Endothelial cell (in vitro differentiated cells): ENCODE measurements around the gene KRTAP10-3. TPM values are rescaled to one million over a fixed set of nuclear protein-coding genes. Genes with fewer than 3 reads are reported as not detected.

Source experiments
- DNase-seq: peaks from one replicate; pipeline ENCODE4 v3.0.0; 2021; ENCODE audit warnings: low spot score
- H3K27ac Mint-ChIP-seq: one replicate; pipeline ENCODE4 v1.8.0; 2021; ENCODE audit warnings: mixed read lengths, inconsistent platforms; ENCODE audit not compliant: unreplicated experiment
- H3K27me3 Mint-ChIP-seq: one replicate; pipeline ENCODE4 v1.8.0; 2021; ENCODE audit warnings: mild to moderate bottlenecking, moderate library complexity, mixed read lengths, inconsistent platforms; ENCODE audit not compliant: unreplicated experiment
- H3K36me3 Mint-ChIP-seq: one replicate; pipeline ENCODE4 v1.8.0; 2021; ENCODE audit warnings: mild to moderate bottlenecking, low read depth, mixed read lengths, inconsistent platforms; ENCODE audit not compliant: unreplicated experiment
- H3K4me1 Mint-ChIP-seq: one replicate; pipeline ENCODE4 v1.8.0; 2021; ENCODE audit warnings: mild to moderate bottlenecking, mixed read lengths, inconsistent platforms; ENCODE audit not compliant: unreplicated experiment
- H3K4me3 Mint-ChIP-seq: one replicate; pipeline ENCODE4 v1.8.0; 2021; ENCODE audit warnings: mild to moderate bottlenecking, mixed read lengths, inconsistent platforms; ENCODE audit not compliant: unreplicated experiment
- H3K9me3 Mint-ChIP-seq: one replicate; pipeline ENCODE4 v1.8.0; 2021; ENCODE audit warnings: mixed read lengths, inconsistent platforms; ENCODE audit not compliant: unreplicated experiment
- total RNA-seq: library from RNA; stranded (reverse); fragmentation: NEBNext Ultra II Directional; extraction: Animal tissue kit (Norgen Biotek cat#: 25700); gene quantifications from one replicate; pipeline ENCODE4 v1.2.1, GENCODE V29; 2021; ENCODE audit not compliant: unreplicated experiment
- TF ChIP-seq, protein P1 (sequence below): fragments of 200-600 bp; sonication (generic); IDR thresholded peaks from one replicate; pipeline ENCODE4 v1.5.0; 2021; ENCODE audit warnings: antibody characterized with exemption; ENCODE audit not compliant: unreplicated experiment

Gene KRTAP10-3
- total RNA-seq, 1 donor from 2014 or later: not detected

- Mint-ChIP-seq H3K4me1 (peaks cover 2% of the 10 kb centered on the region), H3K27me3 (peaks cover 6% of the 10 kb centered on the region), H3K36me3 (peaks cover 4% of the 10 kb centered on the region), H3K4me3 (no peak overlapping the region), H3K9me3 (no peaks in the 10 kb centered on the region), H3K27ac (no peak overlapping the region)
- DNase-seq: no peak
- TF ChIP-seq, protein P1, sequence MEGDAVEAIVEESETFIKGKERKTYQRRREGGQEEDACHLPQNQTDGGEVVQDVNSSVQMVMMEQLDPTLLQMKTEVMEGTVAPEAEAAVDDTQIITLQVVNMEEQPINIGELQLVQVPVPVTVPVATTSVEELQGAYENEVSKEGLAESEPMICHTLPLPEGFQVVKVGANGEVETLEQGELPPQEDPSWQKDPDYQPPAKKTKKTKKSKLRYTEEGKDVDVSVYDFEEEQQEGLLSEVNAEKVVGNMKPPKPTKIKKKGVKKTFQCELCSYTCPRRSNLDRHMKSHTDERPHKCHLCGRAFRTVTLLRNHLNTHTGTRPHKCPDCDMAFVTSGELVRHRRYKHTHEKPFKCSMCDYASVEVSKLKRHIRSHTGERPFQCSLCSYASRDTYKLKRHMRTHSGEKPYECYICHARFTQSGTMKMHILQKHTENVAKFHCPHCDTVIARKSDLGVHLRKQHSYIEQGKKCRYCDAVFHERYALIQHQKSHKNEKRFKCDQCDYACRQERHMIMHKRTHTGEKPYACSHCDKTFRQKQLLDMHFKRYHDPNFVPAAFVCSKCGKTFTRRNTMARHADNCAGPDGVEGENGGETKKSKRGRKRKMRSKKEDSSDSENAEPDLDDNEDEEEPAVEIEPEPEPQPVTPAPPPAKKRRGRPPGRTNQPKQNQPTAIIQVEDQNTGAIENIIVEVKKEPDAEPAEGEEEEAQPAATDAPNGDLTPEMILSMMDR: no peak
These were observed 30.5 kb upstream of the KRTAP10-3 start for GRCh38 chr21:44589094-44589493.

DNA sequence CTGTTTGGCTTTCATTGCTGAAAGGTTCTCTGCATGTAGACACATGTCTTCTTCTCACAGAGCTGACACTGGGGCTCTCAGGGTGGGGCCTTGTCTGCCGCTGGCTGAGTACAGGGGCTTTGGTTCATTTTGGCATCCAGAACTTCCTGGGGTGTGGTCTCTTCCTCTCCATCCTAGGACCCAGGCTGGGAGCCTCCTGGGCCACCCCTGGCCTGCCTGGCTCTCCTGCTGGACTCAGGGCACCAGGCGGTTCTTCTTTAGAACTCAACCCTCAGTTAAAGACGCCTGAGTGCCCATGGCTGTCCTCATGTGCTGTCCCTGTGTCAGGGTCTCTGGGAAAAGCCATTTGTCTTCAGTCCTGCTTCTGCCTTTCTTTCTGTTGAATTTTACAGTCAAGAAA, 27.3 kb upstream of the KRTAP10-3 start:
- no peak overlapping the region for H3K4me3 Mint-ChIP-seq
- no peak overlapping the region for H3K27ac Mint-ChIP-seq
- H3K27me3 Mint-ChIP-seq: peaks cover 3% of the 10 kb centered on the region
- peaks cover 4% of the 10 kb centered on the region for H3K36me3 Mint-ChIP-seq
- DNase-seq: no peak
- TF ChIP-seq, protein P1: no peak
- no peaks in the 10 kb centered on the region for H3K4me1 Mint-ChIP-seq
- H3K9me3 Mint-ChIP-seq: no peaks in the 10 kb centered on the region

DNA sequence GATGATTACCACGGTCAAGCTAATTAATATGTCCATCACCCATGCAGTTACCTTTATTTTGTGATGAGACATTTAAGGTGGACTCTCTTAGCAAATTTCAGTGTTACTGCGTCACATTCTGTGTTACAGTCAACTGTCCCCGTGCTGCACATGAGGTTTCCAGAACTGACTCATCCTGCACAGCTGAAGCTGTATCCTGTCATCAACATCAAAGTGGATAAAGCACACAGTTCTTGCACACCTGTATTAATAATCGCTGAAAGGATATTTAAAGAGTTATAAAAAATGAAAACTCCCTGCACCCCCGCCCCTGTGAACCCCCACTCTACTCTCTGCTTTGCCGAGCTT, 25.2 kb upstream of the KRTAP10-3 start:
- TF ChIP-seq, protein P1: no peak
- Mint-ChIP-seq H3K4me3 (no peak overlapping the region), H3K4me1 (no peaks in the 10 kb centered on the region), H3K36me3 (peaks cover 4% of the 10 kb centered on the region), H3K27me3 (peaks cover 6% of the 10 kb centered on the region), H3K9me3 (no peaks in the 10 kb centered on the region), H3K27ac (no peak overlapping the region)
- DNase-seq: no peak

DNA sequence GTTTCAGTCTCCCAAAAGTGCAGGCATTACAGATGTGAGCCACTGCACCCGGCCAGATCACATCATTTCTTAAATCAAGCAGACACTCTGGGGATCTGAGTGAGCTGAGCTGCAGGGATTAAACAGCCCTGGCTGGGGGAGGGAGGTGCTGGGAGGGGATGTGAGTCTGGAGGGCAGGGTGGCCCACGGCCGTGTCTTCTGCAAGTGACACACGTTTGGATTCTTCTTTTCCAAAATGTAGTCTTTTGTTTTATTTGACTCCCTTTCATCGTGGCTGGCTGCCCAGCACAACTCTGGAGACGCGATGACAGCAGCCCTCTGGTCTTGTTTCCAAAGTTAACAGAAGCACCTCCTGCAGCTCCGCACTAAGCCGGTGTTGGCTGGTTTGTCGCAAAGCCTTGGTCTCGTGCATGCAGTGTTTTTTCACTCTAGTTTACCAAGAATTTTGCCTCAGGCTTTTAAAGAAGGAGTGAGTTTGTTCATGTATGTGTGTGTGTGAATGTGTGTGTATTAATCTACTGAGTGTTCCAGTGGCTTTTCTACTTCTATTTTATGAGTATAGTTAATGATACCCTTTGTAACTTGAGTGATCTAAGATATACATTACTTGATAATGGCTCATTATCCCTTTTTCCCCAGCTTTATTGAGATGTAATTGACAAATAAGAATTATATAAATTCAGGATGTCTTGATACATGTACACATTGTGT, 24.6 kb upstream of the KRTAP10-3 start:
- no peak overlapping the region for H3K4me3 Mint-ChIP-seq
- no peaks in the 10 kb centered on the region for H3K4me1 Mint-ChIP-seq
- peaks cover 4% of the 10 kb centered on the region for H3K36me3 Mint-ChIP-seq
- TF ChIP-seq, protein P1: no peak
- DNase-seq: no peak
- H3K27ac Mint-ChIP-seq: no peak overlapping the region
- peaks cover 6% of the 10 kb centered on the region for H3K27me3 Mint-ChIP-seq
- H3K9me3 Mint-ChIP-seq: no peaks in the 10 kb centered on the region

- H3K9me3 Mint-ChIP-seq: no peaks in the 10 kb centered on the region
- no peak for DNase-seq
- H3K27ac Mint-ChIP-seq: no peak overlapping the region
- TF ChIP-seq, protein P1: no peak
- no peak overlapping the region for H3K4me3 Mint-ChIP-seq
- peaks cover 6% of the 10 kb centered on the region for H3K27me3 Mint-ChIP-seq
- peaks cover 4% of the 10 kb centered on the region for H3K36me3 Mint-ChIP-seq
- H3K4me1 Mint-ChIP-seq: no peaks in the 10 kb centered on the region
These were observed 23.5 kb upstream of the KRTAP10-3 start for GRCh38 chr21:44582055-44582454.
